Smooth muscle cell (in vitro differentiated cells): ENCODE measurements around the gene C1QTNF9. TPM values are rescaled to one million over a fixed set of nuclear protein-coding genes. Genes with fewer than 3 reads are reported as not detected.

Experiments
- DNase-seq: peaks from one replicate; lab custom pipeline; 2025; ENCODE audit not compliant: unreplicated experiment; lab: John Stamatoyannopoulos, UW
- H2AFZ ChIP-seq: fragments of 200-600 bp; sonication (generic); 2 replicates; pipeline ENCODE4 v1.6.0; 2016; ENCODE audit warnings: antibody characterized with exemption, low read depth, mild to moderate bottlenecking
- H3F3A ChIP-seq: fragments of 200-600 bp; sonication (generic); 2 replicates; pipeline ENCODE4 v1.6.0; 2017; ENCODE audit warnings: antibody characterized with exemption, low read depth
- H3K27ac ChIP-seq: fragments of 200-600 bp; sonication (generic); 2 replicates; pipeline ENCODE4 v1.5.1; 2016; ENCODE audit warnings: low read depth, mild to moderate bottlenecking
- H3K27me3 ChIP-seq: fragments of 200-600 bp; sonication (generic); 2 replicates; pipeline ENCODE4 v1.6.1; 2016; ENCODE audit warnings: low read depth, mild to moderate bottlenecking
- H3K36me3 ChIP-seq: fragments of 200-600 bp; sonication (generic); 2 replicates; pipeline ENCODE4 v1.5.1; 2016; ENCODE audit warnings: low read depth
- H3K4me1 ChIP-seq: fragments of 200-600 bp; sonication (generic); 2 replicates; pipeline ENCODE4 v1.5.1; 2016; ENCODE audit warnings: low read depth
- H3K4me2 ChIP-seq: fragments of 200-600 bp; sonication (generic); 2 replicates; pipeline ENCODE4 v1.6.0; 2016; ENCODE audit warnings: mild to moderate bottlenecking
- H3K4me3 ChIP-seq: fragments of 200-600 bp; sonication (generic); 2 replicates; pipeline ENCODE4 v1.5.1; 2016; ENCODE audit warnings: mild to moderate bottlenecking
- H3K79me2 ChIP-seq: fragments of 200-600 bp; sonication (generic); 2 replicates; pipeline ENCODE4 v1.6.0; 2016; ENCODE audit warnings: low read depth, mild to moderate bottlenecking
- H3K9ac ChIP-seq: fragments of 200-600 bp; sonication (generic); 2 replicates; pipeline ENCODE4 v1.6.0; 2016; ENCODE audit warnings: low read depth
- H3K9me3 ChIP-seq: fragments of 200-600 bp; sonication (generic); replicated peaks from 2 replicates; pipeline ENCODE4 v1.5.1; 2016; ENCODE audit warnings: low read depth
- H4K20me1 ChIP-seq: fragments of 200-600 bp; sonication (generic); 2 replicates; pipeline ENCODE4 v1.6.0; 2016; ENCODE audit warnings: low read depth
- WGBS: methylation state at CpG from one replicate; pipeline ENCODE4 v1.1.7; 2016; ENCODE audit warnings: low lambda C conversion rate; 5-methylcytosine and 5-hydroxymethylcytosine counted together
- polyA plus RNA-seq: library from polyadenylated mRNA; unstranded; fragments of >200 nt; fragmentation: Nextera tagmentation; extraction: Ambion mirVana; gene quantifications from 2 replicates; pipeline ENCODE4 v1.2.1, GENCODE V29; 2016
- total RNA-seq: library from RNA; depleted of rRNA; stranded (reverse); fragments of >200 nt; gene quantifications from 2 replicates; pipeline ENCODE4 v1.2.3, GENCODE V29; 2014
- TF ChIP-seq, protein P1 (sequence below): fragments of 200-600 bp; sonication (generic); IDR thresholded peaks from 2 replicates; pipeline ENCODE4 v1.5.1; 2017; ENCODE audit warnings: borderline replicate concordance, mild to moderate bottlenecking, antibody characterized with exemption; ENCODE audit not compliant: insufficient read depth, poor library complexity, severe bottlenecking

Gene C1QTNF9
- total and polyA plus RNA-seq, 2 experiments from 2014 or later: not detected

DNA sequence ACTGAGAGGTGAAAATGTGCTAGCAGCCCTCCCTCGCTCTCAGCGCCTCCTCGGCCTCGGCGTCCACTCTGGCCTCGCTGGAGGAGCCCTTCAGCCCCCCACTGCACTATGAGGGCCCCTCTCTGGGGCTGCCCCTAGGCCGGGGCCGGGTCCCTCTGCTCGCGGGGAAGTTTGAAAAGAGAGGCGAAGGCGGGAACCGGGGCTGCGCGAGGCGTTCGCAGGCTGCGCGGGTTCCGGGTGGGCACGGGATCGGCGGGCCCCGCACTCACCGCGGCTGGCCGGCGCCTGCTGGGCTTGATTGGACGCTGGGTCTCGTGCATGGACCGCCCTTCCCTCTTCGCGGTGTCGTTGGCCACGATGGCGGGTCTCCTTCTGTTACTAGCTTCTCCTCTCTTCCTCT is 29.3 kb downstream of the C1QTNF9 start:
- TF ChIP-seq, protein P1, sequence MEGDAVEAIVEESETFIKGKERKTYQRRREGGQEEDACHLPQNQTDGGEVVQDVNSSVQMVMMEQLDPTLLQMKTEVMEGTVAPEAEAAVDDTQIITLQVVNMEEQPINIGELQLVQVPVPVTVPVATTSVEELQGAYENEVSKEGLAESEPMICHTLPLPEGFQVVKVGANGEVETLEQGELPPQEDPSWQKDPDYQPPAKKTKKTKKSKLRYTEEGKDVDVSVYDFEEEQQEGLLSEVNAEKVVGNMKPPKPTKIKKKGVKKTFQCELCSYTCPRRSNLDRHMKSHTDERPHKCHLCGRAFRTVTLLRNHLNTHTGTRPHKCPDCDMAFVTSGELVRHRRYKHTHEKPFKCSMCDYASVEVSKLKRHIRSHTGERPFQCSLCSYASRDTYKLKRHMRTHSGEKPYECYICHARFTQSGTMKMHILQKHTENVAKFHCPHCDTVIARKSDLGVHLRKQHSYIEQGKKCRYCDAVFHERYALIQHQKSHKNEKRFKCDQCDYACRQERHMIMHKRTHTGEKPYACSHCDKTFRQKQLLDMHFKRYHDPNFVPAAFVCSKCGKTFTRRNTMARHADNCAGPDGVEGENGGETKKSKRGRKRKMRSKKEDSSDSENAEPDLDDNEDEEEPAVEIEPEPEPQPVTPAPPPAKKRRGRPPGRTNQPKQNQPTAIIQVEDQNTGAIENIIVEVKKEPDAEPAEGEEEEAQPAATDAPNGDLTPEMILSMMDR: no peak
- Histone ChIP-seq H3K36me3 (no peaks in the 10 kb centered on the region), H3K9ac (no peak overlapping the region), H3K4me3 (no peak overlapping the region), H3K9me3 (no peaks in the 10 kb centered on the region), H3K79me2 (no peaks in the 10 kb centered on the region), H3K4me2 (no peak overlapping the region), H3K4me1 (no peaks in the 10 kb centered on the region), H2AFZ (no peak overlapping the region), H4K20me1 (no peaks in the 10 kb centered on the region), H3K27ac (no peak overlapping the region), H3K27me3 (no peaks in the 10 kb centered on the region), H3F3A (no peaks in the 10 kb centered on the region)
- no peak for DNase-seq
- 98% methylated on average over 33 of the region's 36 CpGs for WGBS

DNA sequence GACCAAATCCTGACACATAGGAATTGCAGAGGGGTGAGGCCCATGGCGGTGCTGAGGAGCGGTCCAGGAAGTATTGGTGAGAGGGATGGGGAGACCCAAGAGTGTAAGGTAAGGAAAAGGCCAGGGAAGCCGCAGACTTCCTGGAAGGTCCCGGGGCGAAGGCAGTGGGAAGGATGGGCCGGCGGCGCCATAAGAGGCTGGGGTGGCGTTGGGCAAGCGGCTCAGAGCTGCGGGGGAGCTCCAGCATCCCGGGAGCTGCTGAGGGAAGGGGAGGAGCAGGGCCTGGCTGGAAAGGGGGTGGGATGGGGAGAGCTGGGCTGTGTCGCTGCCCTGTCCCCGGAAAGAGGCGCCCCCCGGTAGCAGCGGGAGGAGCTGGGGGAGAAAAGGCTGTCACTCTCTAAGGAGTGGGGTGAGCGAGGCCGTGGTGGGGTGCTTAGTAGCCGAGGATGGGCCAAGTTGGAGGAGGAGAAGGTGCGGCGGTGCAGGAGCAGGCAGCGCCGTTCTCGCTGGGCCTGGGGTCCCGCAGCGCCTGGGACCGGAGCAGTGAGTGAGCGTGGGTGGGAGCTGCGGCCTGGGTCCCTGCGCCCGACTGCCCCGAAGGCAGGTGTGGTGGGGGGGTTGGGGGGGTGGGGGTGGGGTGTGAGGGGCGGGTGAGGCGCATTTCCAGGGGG is 30.7 kb downstream of the C1QTNF9 start:
- no peak for DNase-seq
- TF ChIP-seq, protein P1: no peak
- Histone ChIP-seq H3K79me2 (no peaks in the 10 kb centered on the region), H2AFZ (no peak overlapping the region), H3K9me3 (no peaks in the 10 kb centered on the region), H3K27me3 (no peaks in the 10 kb centered on the region), H3K4me1 (no peaks in the 10 kb centered on the region), H3K4me2 (no peak overlapping the region), H3K36me3 (no peaks in the 10 kb centered on the region), H3F3A (no peaks in the 10 kb centered on the region), H3K27ac (no peak overlapping the region), H4K20me1 (no peaks in the 10 kb centered on the region), H3K4me3 (no peak overlapping the region), H3K9ac (no peak overlapping the region)
- WGBS: 98% methylated on average over 12 of the region's 35 CpGs

DNA sequence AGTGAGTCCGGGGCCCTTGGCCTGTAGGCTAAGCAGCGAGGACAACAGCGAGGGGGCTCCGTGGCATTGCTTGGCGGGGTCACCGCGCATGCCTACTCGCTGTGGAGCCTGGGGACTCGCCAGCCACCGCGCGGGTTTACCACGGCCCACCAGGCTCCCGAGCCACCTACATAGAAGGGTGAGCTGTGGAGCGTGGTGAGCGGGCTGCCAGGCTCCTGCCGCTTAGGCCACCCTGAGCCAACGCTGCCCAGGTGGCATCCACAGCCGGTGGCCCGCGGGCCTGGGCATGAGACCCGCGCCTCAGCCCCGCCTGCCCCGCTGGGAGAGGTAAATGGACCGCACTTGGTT is 31.2 kb downstream of the C1QTNF9 start:
- 98% methylated on average over 26 of the region's 26 CpGs for WGBS
- no peaks in the 10 kb centered on the region for H3K27me3 ChIP-seq
- H3K4me3 ChIP-seq: no peak overlapping the region
- no peaks in the 10 kb centered on the region for H3K4me1 ChIP-seq
- H3K36me3 ChIP-seq: no peaks in the 10 kb centered on the region
- H3K4me2 ChIP-seq: no peak overlapping the region
- no peaks in the 10 kb centered on the region for H3F3A ChIP-seq
- H3K27ac ChIP-seq: no peak overlapping the region
- no peak for DNase-seq
- TF ChIP-seq, protein P1: no peak
- no peak overlapping the region for H2AFZ ChIP-seq
- H3K79me2 ChIP-seq: no peaks in the 10 kb centered on the region
- H4K20me1 ChIP-seq: no peaks in the 10 kb centered on the region
- H3K9me3 ChIP-seq: no peaks in the 10 kb centered on the region
- no peak overlapping the region for H3K9ac ChIP-seq

DNA sequence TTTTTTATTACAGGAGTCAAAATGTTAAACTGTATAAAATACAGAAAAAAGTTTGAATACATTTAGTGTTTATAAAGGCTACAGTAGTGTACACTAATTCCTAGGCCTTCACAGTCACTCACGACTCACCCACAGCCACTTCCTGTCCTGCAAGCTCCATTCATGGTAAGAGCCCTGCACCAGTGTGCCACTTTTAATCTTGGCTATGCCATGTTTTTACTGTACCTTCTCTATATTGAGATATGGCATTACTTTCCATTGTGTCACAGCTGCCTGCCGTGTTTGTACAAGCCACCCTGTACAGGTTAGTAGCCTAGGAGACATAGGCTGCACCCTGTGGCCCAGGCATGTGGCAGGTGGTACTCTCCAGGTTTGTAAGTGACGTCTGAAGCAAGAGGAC is 32.1 kb downstream of the C1QTNF9 start:
- no peaks in the 10 kb centered on the region for H3K79me2 ChIP-seq
- H3K9ac ChIP-seq: no peak overlapping the region
- no peaks in the 10 kb centered on the region for H3K27me3 ChIP-seq
- no peaks in the 10 kb centered on the region for H3F3A ChIP-seq
- 77% methylated on average over 3 of the region's 3 CpGs for WGBS
- no peak overlapping the region for H3K4me2 ChIP-seq
- H3K4me1 ChIP-seq: no peaks in the 10 kb centered on the region
- H3K36me3 ChIP-seq: no peaks in the 10 kb centered on the region
- no peak overlapping the region for H3K4me3 ChIP-seq
- DNase-seq: no peak
- TF ChIP-seq, protein P1: no peak
- H4K20me1 ChIP-seq: no peaks in the 10 kb centered on the region
- no peak overlapping the region for H3K27ac ChIP-seq
- H2AFZ ChIP-seq: no peak overlapping the region
- no peaks in the 10 kb centered on the region for H3K9me3 ChIP-seq
